Choroid plexus epithelial cell (primary cell): ENCODE data around the gene PEX10.
"Not testable (repeated sequence)": the region's sequence is repeated elsewhere in the genome, so short reads cannot be mapped to it uniquely, and the experiment has no call there.

Experiments
- DNase-seq: peaks from one replicate; pipeline ENCODE4 v3.0.0-alpha.2; 2010; ENCODE audit warnings: low read depth
- H3K4me3 ChIP-seq: 2 replicates; pipeline ENCODE4 v1.5.1; 2011; ENCODE audit warnings: low read depth, mild to moderate bottlenecking, control low read depth, low read length, moderate library complexity
- CTCF ChIP-seq: conservative IDR thresholded peaks from 2 replicates; pipeline ENCODE4 v1.5.1; 2011; ENCODE audit warnings: low read depth, mild to moderate bottlenecking, control low read depth, inconsistent platforms, low read length, moderate library complexity

PEX10 gene

GRCh38 chr1:2443277-2444137, 31.1 kb upstream of the PEX10 start:
- H3K4me3 ChIP-seq, result no peak overlapping the region
- DNase-seq, result no peak
- no peak for TF ChIP-seq CTCF

- DNase-seq, result no peak
- no peak overlapping the region for H3K4me3 ChIP-seq
These were observed 30.3 kb upstream of the PEX10 start for GRCh38 chr1:2442661-2443060.

GRCh38 chr1:2441746-2442145, 29.4 kb upstream of the PEX10 start:
- no peak overlapping the region for H3K4me3 ChIP-seq
- DNase-seq, result peak; percentile 39
- TF ChIP-seq CTCF, result no peak

More at GRCh38 chr1:2442661-2443060, 30.3 kb upstream of the PEX10 start:
- no peak for TF ChIP-seq CTCF

GRCh38 chr1:2440346-2440745, 28.0 kb upstream of the PEX10 start:
- not testable (repeated sequence) for H3K4me3 ChIP-seq, DNase-seq

- DNase-seq, result no peak
- TF ChIP-seq CTCF, result no peak
- H3K4me3 ChIP-seq, result no peak overlapping the region
These were observed 27.0 kb upstream of the PEX10 start for GRCh38 chr1:2439369-2439768.

DNA sequence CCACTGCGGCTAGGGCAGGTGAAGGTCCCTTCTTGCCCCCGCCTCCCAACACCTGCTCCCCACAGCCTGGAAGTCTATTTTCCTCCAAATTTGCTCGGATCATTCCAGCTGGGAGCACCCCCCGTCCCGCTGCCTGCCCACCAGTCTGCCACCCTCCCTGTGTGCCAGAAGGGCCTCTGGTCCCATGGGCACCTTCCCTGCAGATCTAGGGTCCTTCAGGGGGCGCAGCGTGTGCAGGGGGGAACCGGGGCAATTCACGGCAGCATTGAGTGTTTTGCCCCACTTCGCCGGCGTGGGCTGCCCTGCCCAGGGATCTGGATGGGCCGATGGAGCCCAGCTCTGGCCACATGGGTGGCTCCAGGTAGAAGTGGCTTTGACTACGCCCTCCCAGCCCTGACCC, 26.3 kb upstream of the PEX10 start:
- no peak overlapping the region for H3K4me3 ChIP-seq
- DNase-seq, result no peak
- no peak for TF ChIP-seq CTCF

- H3K4me3 ChIP-seq, result no peak overlapping the region
- DNase-seq, result no peak
- TF ChIP-seq CTCF, result no peak
These were observed 25.7 kb upstream of the PEX10 start for GRCh38 chr1:2438038-2438437.
